ENCODE measurements around the gene TMED8.
A peak's percentile ranks its signal among the peaks of the same experiment; 100 is the strongest.
"Not testable (repeated sequence)": the region's sequence is repeated elsewhere in the genome, so short reads cannot be mapped to it uniquely, and the experiment has no call there.

Gene TMED8

GRCh38 chr14:77320238-77320935, 56.5 kb downstream of the TMED8 start, which contains the start of gene POMT2:
Gene POMT2, minus strand, starts transcription at chr14:77320883. Its CDS starts 202 bp downstream, at chr14:77320681.
- DNase-seq, result peak; percentile 92

GRCh38 chr14:77319422-77319821, 57.5 kb downstream of the TMED8 start:
- no peak for DNase-seq

GRCh38 chr14:77318756-77319155, 58.1 kb downstream of the TMED8 start:
- DNase-seq, result not testable (repeated sequence)

- DNase-seq, result no peak
These were observed 58.8 kb downstream of the TMED8 start for GRCh38 chr14:77318006-77318553.

- no peak for DNase-seq
These were observed 60.0 kb downstream of the TMED8 start for GRCh38 chr14:77316872-77317301.

- no peak for DNase-seq
These were observed 60.7 kb downstream of the TMED8 start for GRCh38 chr14:77316195-77316505.

- no peak for DNase-seq
These were observed 62.1 kb downstream of the TMED8 start for GRCh38 chr14:77314539-77315457.

- no peak for DNase-seq
These were observed 62.9 kb downstream of the TMED8 start for GRCh38 chr14:77314043-77314442.

- peak; percentile 4 for DNase-seq
These were observed 63.5 kb downstream of the TMED8 start for GRCh38 chr14:77313371-77313770.

- DNase-seq, result no peak
These were observed 65.7 kb downstream of the TMED8 start for GRCh38 chr14:77311217-77311616.

- no peak for DNase-seq
These were observed 66.9 kb downstream of the TMED8 start for GRCh38 chr14:77310026-77310425.

GRCh38 chr14:77309131-77309530, 67.8 kb downstream of the TMED8 start:
- no peak for DNase-seq

- no peak for DNase-seq
These were observed 69.9 kb downstream of the TMED8 start for GRCh38 chr14:77306851-77307496.

GRCh38 chr14:77306416-77306815, 70.5 kb downstream of the TMED8 start:
- DNase-seq, result no peak

GRCh38 chr14:77305696-77306095, 71.2 kb downstream of the TMED8 start:
- DNase-seq, result no peak

- DNase-seq, result peak; percentile 66
These were observed 73.3 kb downstream of the TMED8 start for GRCh38 chr14:77303417-77304156.

- DNase-seq, result no peak
These were observed 74.0 kb downstream of the TMED8 start for GRCh38 chr14:77302926-77303325.

GRCh38 chr14:77301103-77301502, 75.8 kb downstream of the TMED8 start:
- DNase-seq, result peak; percentile 52

GRCh38 chr14:77299771-77300170, 77.1 kb downstream of the TMED8 start:
- DNase-seq, result peak; percentile 17

- no peak for DNase-seq
These were observed 80.0 kb downstream of the TMED8 start for GRCh38 chr14:77296906-77297305.

GRCh38 chr14:77296155-77296554, 80.7 kb downstream of the TMED8 start:
- no peak for DNase-seq

- DNase-seq, result no peak
These were observed 86.2 kb downstream of the TMED8 start for GRCh38 chr14:77290705-77291104.

- DNase-seq, result no peak
These were observed 90.3 kb downstream of the TMED8 start for GRCh38 chr14:77286576-77286975.

Data from OCI-M1 (cell line).